Ishikawa (cell line): Measurements from ENCODE around the gene TTN.

Experiments used
- CREB1 ChIP-seq: IDR thresholded peaks from 2 replicates; pipeline ENCODE4 v1.6.1; 2012; ENCODE audit warnings: low read depth
- RAD21 ChIP-seq: IDR thresholded peaks from 2 replicates; pipeline ENCODE4 v1.6.1; 2012; ENCODE audit warnings: low read depth
- TCF12 ChIP-seq: IDR thresholded peaks from 2 replicates; pipeline ENCODE4 v1.6.1; 2012; ENCODE audit warnings: low read depth
- TEAD4 ChIP-seq: IDR thresholded peaks from 2 replicates; pipeline ENCODE4 v1.6.1; 2012
- TF ChIP-seq, protein P1 (sequence below): IDR thresholded peaks from 2 replicates; pipeline ENCODE4 v1.6.1; 2012; ENCODE audit warnings: low read depth, mild to moderate bottlenecking
- TF ChIP-seq, protein P2 (sequence below): IDR thresholded peaks from 2 replicates; pipeline ENCODE4 v1.6.1; 2012

GRCh38 chr2:178530131-178530530 lies 277.1 kb downstream of the TTN start:
- TF ChIP-seq, protein P1, sequence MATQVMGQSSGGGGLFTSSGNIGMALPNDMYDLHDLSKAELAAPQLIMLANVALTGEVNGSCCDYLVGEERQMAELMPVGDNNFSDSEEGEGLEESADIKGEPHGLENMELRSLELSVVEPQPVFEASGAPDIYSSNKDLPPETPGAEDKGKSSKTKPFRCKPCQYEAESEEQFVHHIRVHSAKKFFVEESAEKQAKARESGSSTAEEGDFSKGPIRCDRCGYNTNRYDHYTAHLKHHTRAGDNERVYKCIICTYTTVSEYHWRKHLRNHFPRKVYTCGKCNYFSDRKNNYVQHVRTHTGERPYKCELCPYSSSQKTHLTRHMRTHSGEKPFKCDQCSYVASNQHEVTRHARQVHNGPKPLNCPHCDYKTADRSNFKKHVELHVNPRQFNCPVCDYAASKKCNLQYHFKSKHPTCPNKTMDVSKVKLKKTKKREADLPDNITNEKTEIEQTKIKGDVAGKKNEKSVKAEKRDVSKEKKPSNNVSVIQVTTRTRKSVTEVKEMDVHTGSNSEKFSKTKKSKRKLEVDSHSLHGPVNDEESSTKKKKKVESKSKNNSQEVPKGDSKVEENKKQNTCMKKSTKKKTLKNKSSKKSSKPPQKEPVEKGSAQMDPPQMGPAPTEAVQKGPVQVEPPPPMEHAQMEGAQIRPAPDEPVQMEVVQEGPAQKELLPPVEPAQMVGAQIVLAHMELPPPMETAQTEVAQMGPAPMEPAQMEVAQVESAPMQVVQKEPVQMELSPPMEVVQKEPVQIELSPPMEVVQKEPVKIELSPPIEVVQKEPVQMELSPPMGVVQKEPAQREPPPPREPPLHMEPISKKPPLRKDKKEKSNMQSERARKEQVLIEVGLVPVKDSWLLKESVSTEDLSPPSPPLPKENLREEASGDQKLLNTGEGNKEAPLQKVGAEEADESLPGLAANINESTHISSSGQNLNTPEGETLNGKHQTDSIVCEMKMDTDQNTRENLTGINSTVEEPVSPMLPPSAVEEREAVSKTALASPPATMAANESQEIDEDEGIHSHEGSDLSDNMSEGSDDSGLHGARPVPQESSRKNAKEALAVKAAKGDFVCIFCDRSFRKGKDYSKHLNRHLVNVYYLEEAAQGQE, result no peak
- TF ChIP-seq TEAD4 (no peak), CREB1 (no peak), TCF12 (no peak), RAD21 (no peak)
- TF ChIP-seq, protein P2, sequence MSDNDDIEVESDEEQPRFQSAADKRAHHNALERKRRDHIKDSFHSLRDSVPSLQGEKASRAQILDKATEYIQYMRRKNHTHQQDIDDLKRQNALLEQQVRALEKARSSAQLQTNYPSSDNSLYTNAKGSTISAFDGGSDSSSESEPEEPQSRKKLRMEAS, result no peak
